SU-DHL-6 (cell line): ENCODE measurements around the gene SNX6.

Experiments used
- CTCF ChIP-seq: fragments of 200-600 bp; sonication (generic); IDR thresholded peaks from one replicate; pipeline ENCODE4 v1.5.1; 2017; ENCODE audit warnings: antibody characterized with exemption, mild to moderate bottlenecking, low read length, moderate library complexity; ENCODE audit not compliant: insufficient read depth, poor library complexity, severe bottlenecking
- EZH2phosphoT487 ChIP-seq: fragments of 200-600 bp; sonication (generic), shearing (Covaris generic); conservative IDR thresholded peaks from 2 replicates; pipeline ENCODE4 v1.6.1; 2018; ENCODE audit warnings: mild to moderate bottlenecking, antibody characterized with exemption, low read length, moderate library complexity, mixed read lengths

GRCh38 chr14:34593740-34594375 is 36.1 kb downstream of the SNX6 start:
- TF ChIP-seq CTCF (no peak), EZH2phosphoT487 (no peak)
